Osteoblast (primary cell): ENCODE data around the gene CSNK1A1L. TPM values are rescaled to one million over a fixed set of nuclear protein-coding genes. Genes with fewer than 3 reads are reported as not detected.

ENCODE experiments used
- DNase-seq: peaks from one replicate; pipeline ENCODE4 v3.0.0; 2011; ENCODE audit warnings: low spot score, mixed read lengths; ENCODE audit not compliant: insufficient read length; ENCODE audit errors: missing footprints
- H2AFZ ChIP-seq: 2 replicates; pipeline ENCODE4 v1.6.0; 2011; ENCODE audit warnings: mild to moderate bottlenecking, low read length
- H3K27ac ChIP-seq: 2 replicates; pipeline ENCODE4 v1.5.1; 2011; ENCODE audit warnings: mild to moderate bottlenecking, low read depth, low read length, moderate library complexity
- H3K27me3 ChIP-seq: 2 replicates; pipeline ENCODE4 v1.6.0; 2012; ENCODE audit warnings: mild to moderate bottlenecking, control low read depth, inconsistent platforms, low read length, moderate library complexity; ENCODE audit not compliant: insufficient read depth
- H3K36me3 ChIP-seq: 2 replicates; pipeline ENCODE4 v1.5.1; 2011; ENCODE audit warnings: mild to moderate bottlenecking, low read length, control low read depth, moderate library complexity; ENCODE audit not compliant: insufficient read depth
- H3K4me1 ChIP-seq: 2 replicates; pipeline ENCODE4 v1.5.1; 2011; ENCODE audit warnings: mild to moderate bottlenecking, low read length, control low read depth, moderate library complexity; ENCODE audit not compliant: insufficient read depth
- H3K4me2 ChIP-seq: 2 replicates; pipeline ENCODE4 v1.6.0; 2011; ENCODE audit warnings: mild to moderate bottlenecking, low read length; ENCODE audit not compliant: insufficient read depth
- H3K4me3 ChIP-seq: fragments of 200-600 bp; sonication (generic); 3 replicates; pipeline ENCODE4 v1.5.1; 2012; ENCODE audit warnings: mild to moderate bottlenecking, low read length, inconsistent platforms; ENCODE audit not compliant: insufficient read depth
- H3K79me2 ChIP-seq: 2 replicates; pipeline ENCODE4 v1.6.0; 2012; ENCODE audit warnings: mild to moderate bottlenecking, low read length, control low read depth, inconsistent platforms; ENCODE audit not compliant: insufficient read depth
- H3K9me3 ChIP-seq: 2 replicates; pipeline ENCODE4 v1.5.1; 2011; ENCODE audit warnings: low read depth, low read length, control low read depth
- H4K20me1 ChIP-seq: 2 replicates; pipeline ENCODE4 v1.6.0; 2012; ENCODE audit warnings: mild to moderate bottlenecking, low read length, control low read depth; ENCODE audit not compliant: insufficient read depth
- total RNA-seq: library from RNA; depleted of rRNA; stranded (reverse); fragments of >200 nt; gene quantifications from 2 replicates; pipeline ENCODE4 v1.2.3, GENCODE V29; 2012
- TF ChIP-seq, protein P1 (sequence below): IDR thresholded peaks from 2 replicates; pipeline ENCODE4 v1.5.1; 2011; ENCODE audit warnings: mild to moderate bottlenecking, low read depth, low read length, moderate library complexity; ENCODE audit errors: extremely low read depth

CSNK1A1L gene
- total RNA-seq, 1 donor, result not detected

DNA sequence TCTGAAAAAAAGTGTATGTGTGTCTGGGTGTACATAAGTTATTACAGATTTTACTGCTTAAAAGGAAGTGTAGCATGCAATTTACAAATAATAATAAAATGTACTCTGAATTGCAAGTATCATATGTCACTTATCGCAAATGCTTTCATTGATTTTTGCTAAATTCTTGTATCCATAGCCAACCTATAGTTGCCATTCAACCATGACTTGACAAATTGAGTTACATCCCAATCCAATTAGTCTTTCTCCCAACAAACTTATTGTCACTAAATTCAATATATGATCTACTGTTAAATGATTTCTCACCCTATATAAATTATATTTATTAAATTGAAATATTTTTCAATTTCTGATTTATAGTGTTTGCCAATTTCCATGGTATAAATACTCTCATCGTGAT is 28.6 kb downstream of the CSNK1A1L start:
- Histone ChIP-seq H4K20me1 (no peaks in the 10 kb centered on the region), H2AFZ (no peak overlapping the region), H3K4me3 (no peak overlapping the region), H3K36me3 (no peaks in the 10 kb centered on the region), H3K27me3 (no peaks in the 10 kb centered on the region), H3K4me2 (no peak overlapping the region), H3K9me3 (no peaks in the 10 kb centered on the region), H3K27ac (no peak overlapping the region), H3K79me2 (no peaks in the 10 kb centered on the region), H3K4me1 (peaks cover 3% of the 10 kb centered on the region)
- TF ChIP-seq, protein P1, sequence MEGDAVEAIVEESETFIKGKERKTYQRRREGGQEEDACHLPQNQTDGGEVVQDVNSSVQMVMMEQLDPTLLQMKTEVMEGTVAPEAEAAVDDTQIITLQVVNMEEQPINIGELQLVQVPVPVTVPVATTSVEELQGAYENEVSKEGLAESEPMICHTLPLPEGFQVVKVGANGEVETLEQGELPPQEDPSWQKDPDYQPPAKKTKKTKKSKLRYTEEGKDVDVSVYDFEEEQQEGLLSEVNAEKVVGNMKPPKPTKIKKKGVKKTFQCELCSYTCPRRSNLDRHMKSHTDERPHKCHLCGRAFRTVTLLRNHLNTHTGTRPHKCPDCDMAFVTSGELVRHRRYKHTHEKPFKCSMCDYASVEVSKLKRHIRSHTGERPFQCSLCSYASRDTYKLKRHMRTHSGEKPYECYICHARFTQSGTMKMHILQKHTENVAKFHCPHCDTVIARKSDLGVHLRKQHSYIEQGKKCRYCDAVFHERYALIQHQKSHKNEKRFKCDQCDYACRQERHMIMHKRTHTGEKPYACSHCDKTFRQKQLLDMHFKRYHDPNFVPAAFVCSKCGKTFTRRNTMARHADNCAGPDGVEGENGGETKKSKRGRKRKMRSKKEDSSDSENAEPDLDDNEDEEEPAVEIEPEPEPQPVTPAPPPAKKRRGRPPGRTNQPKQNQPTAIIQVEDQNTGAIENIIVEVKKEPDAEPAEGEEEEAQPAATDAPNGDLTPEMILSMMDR, result no peak
- DNase-seq, result no peak

DNA sequence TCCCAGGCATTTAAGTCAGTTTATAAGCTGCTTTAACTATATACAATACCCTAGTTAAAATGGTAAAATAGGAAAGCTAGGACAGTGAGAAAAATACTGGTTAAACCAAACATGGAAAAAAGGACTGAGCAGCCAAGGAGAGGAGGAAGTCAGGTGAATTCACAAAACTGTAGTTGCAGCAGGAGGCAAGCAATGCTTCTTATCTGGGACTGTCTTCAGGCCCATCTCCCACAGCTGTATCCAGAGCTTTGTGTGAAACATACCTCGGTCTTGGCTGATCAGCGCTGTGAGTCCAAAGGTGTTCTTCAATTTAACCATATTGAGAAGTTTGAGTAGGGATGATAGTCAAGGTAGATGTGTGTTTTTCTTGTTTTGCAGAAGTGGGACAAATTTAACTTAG is 30.3 kb downstream of the CSNK1A1L start:
- no peak for DNase-seq
- Histone ChIP-seq H3K79me2 (no peaks in the 10 kb centered on the region), H3K27me3 (no peaks in the 10 kb centered on the region), H3K4me2 (no peak overlapping the region), H3K27ac (no peak overlapping the region), H3K4me3 (no peak overlapping the region), H2AFZ (peak overlapping the region; percentile 63), H3K36me3 (no peaks in the 10 kb centered on the region), H3K9me3 (no peaks in the 10 kb centered on the region), H3K4me1 (peaks cover 4% of the 10 kb centered on the region), H4K20me1 (no peaks in the 10 kb centered on the region)
- TF ChIP-seq, protein P1, result no peak

DNA sequence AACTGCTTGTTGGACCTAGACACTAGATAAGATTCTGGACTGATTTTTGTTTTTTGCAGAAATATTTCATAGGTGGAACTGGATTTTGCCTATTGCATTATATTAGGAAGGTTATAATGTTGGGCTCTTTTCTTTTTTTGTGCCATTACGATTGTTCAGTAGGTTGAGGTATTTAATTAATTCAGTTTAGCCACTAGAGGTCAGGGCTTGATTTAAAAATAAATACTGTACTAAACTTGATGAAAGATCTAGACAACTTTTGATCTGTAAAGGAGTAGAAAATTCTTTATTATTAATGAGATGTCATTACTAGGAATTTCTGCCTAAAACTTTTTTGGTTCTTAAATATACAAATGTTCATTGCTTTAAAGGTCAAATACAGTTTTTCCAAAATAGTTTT is 30.8 kb downstream of the CSNK1A1L start:
- Histone ChIP-seq H3K79me2 (no peaks in the 10 kb centered on the region), H3K4me3 (no peak overlapping the region), H3K4me1 (peaks cover 4% of the 10 kb centered on the region), H3K27ac (no peak overlapping the region), H3K9me3 (no peaks in the 10 kb centered on the region), H4K20me1 (no peaks in the 10 kb centered on the region), H3K4me2 (no peak overlapping the region), H3K36me3 (no peaks in the 10 kb centered on the region), H2AFZ (no peak overlapping the region), H3K27me3 (no peaks in the 10 kb centered on the region)
- DNase-seq, result no peak
- TF ChIP-seq, protein P1, result peak; percentile 52

DNA sequence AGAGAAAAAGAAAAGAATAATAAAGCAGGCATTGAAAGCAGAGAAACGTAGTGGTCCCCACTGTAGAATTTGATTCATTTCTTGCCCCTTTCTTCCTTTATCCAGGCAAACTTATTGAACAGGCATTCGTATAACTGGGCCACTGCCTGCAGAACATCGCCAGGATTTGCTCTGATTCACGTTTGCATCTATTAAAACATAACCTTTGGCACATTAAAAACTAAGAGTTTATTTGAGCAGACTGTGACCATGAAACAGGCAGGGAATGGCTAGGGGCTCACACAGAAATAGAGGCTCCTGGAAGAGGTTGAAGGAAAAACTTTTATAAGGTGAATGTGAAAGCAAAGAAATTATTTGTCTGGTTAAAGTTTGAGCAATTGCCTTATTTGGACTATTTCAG is 33.4 kb downstream of the CSNK1A1L start:
- DNase-seq, result no peak
- Histone ChIP-seq H3K4me3 (no peak overlapping the region), H3K36me3 (no peaks in the 10 kb centered on the region), H3K27ac (no peak overlapping the region), H3K79me2 (no peaks in the 10 kb centered on the region), H3K4me1 (peaks cover 4% of the 10 kb centered on the region), H4K20me1 (no peaks in the 10 kb centered on the region), H2AFZ (peak overlapping the region; percentile 52), H3K9me3 (no peaks in the 10 kb centered on the region), H3K27me3 (no peaks in the 10 kb centered on the region), H3K4me2 (peak overlapping the region; percentile 12)
- TF ChIP-seq, protein P1, result no peak
